Stimulated activated CD8-positive, alpha-beta memory T cell treated with anti-CD3 and anti-CD28 coated beads, Interleukin-4, amount 100 ng/mL, for 1 hour (primary cell): ENCODE data around the gene NECTIN2.
"Not testable (repeated sequence)": the region's sequence is repeated elsewhere in the genome, so short reads cannot be mapped to it uniquely, and the experiment has no call there.

Experiments
- DNase-seq, 2 donors: peaks; one replicate each; pipeline ENCODE4 v3.0.0-alpha.2; 2020; ENCODE audit warnings: low read depth in 2 of 2, low spot score in 1 of 2

Gene NECTIN2

DNA sequence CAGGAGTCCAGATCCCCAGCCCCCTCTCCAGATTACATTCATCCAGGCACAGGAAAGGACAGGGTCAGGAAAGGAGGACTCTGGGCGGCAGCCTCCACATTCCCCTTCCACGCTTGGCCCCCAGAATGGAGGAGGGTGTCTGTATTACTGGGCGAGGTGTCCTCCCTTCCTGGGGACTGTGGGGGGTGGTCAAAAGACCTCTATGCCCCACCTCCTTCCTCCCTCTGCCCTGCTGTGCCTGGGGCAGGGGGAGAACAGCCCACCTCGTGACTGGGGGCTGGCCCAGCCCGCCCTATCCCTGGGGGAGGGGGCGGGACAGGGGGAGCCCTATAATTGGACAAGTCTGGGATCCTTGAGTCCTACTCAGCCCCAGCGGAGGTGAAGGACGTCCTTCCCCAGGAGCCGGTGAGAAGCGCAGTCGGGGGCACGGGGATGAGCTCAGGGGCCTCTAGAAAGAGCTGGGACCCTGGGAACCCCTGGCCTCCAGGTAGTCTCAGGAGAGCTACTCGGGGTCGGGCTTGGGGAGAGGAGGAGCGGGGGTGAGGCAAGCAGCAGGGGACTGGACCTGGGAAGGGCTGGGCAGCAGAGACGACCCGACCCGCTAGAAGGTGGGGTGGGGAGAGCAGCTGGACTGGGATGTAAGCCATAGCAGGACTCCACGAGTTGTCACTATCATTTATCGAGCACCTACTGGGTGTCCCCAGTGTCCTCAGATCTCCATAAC, 59.5 kb downstream of the NECTIN2 start, which contains the start of gene APOE:
APOE (plus strand) TSS at position 360 of the 724 bp plus-strand sequence. CDS start 829 bp downstream, outside the sequence.
- DNase-seq: no peak

DNA sequence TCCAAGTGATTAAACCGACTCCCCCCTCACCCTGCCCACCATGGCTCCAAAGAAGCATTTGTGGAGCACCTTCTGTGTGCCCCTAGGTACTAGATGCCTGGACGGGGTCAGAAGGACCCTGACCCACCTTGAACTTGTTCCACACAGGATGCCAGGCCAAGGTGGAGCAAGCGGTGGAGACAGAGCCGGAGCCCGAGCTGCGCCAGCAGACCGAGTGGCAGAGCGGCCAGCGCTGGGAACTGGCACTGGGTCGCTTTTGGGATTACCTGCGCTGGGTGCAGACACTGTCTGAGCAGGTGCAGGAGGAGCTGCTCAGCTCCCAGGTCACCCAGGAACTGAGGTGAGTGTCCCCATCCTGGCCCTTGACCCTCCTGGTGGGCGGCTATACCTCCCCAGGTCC, 61.5 kb downstream of the NECTIN2 start:
- no peak for DNase-seq

DNA sequence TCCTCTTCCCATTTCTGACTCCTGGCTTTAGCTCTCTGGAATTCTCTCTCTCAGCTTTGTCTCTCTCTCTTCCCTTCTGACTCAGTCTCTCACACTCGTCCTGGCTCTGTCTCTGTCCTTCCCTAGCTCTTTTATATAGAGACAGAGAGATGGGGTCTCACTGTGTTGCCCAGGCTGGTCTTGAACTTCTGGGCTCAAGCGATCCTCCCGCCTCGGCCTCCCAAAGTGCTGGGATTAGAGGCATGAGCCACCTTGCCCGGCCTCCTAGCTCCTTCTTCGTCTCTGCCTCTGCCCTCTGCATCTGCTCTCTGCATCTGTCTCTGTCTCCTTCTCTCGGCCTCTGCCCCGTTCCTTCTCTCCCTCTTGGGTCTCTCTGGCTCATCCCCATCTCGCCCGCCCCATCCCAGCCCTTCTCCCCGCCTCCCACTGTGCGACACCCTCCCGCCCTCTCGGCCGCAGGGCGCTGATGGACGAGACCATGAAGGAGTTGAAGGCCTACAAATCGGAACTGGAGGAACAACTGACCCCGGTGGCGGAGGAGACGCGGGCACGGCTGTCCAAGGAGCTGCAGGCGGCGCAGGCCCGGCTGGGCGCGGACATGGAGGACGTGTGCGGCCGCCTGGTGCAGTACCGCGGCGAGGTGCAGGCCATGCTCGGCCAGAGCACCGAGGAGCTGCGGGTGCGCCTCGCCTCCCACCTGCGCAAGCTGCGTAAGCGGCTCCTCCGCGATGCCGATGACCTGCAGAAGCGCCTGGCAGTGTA, 62.2 kb downstream of the NECTIN2 start:
- no peak for DNase-seq

DNA sequence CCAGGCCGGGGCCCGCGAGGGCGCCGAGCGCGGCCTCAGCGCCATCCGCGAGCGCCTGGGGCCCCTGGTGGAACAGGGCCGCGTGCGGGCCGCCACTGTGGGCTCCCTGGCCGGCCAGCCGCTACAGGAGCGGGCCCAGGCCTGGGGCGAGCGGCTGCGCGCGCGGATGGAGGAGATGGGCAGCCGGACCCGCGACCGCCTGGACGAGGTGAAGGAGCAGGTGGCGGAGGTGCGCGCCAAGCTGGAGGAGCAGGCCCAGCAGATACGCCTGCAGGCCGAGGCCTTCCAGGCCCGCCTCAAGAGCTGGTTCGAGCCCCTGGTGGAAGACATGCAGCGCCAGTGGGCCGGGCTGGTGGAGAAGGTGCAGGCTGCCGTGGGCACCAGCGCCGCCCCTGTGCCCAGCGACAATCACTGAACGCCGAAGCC, 62.8 kb downstream of the NECTIN2 start:
- DNase-seq: no peak

DNA sequence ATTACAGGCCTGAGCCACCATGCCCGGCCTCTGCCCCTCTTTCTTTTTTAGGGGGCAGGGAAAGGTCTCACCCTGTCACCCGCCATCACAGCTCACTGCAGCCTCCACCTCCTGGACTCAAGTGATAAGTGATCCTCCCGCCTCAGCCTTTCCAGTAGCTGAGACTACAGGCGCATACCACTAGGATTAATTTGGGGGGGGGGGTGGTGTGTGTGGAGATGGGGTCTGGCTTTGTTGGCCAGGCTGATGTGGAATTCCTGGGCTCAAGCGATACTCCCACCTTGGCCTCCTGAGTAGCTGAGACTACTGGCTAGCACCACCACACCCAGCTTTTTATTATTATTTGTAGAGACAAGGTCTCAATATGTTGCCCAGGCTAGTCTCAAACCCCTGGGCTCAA, 63.7 kb downstream of the NECTIN2 start:
- no peak for DNase-seq

DNA sequence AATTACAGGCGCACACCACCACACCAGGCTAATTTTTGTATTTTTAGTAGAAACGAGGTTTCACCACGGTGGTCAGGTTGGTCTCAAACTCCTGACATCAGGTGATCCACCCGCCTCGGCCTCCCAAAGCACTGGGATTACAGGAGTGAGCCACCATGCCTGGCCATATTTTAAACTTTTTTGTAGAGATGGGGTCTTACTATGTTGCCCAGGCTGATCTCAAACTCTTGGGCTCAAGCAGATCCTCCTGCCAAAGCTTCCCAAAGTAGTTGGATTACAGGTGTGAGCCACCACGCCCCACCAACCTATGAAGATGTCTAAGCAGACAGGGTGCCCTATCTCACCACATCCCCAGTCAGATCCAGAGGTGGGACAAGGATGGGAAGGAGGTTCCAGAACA, 65.8 kb downstream of the NECTIN2 start:
- DNase-seq: not testable (repeated sequence)

DNA sequence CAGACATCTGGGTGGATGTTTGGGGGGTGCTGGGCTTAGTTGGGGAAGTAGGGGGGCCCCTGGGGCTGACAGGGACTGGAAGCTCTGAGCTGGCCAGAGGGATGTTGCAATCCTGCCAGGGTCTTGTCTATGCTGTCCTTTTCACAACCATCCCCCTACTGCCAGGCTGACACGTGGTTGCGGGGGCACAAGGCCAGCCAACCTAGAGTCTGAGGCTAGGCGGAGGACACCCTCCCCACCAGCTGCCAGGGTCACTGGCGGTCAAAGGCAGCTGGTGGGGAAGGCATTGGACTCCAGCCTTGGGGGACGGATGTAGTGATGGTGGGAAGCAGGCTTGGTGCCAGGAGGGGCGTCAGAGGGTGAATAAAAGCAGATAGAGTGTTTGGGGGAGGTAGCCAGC, 66.8 kb downstream of the NECTIN2 start:
- no peak for DNase-seq

DNA sequence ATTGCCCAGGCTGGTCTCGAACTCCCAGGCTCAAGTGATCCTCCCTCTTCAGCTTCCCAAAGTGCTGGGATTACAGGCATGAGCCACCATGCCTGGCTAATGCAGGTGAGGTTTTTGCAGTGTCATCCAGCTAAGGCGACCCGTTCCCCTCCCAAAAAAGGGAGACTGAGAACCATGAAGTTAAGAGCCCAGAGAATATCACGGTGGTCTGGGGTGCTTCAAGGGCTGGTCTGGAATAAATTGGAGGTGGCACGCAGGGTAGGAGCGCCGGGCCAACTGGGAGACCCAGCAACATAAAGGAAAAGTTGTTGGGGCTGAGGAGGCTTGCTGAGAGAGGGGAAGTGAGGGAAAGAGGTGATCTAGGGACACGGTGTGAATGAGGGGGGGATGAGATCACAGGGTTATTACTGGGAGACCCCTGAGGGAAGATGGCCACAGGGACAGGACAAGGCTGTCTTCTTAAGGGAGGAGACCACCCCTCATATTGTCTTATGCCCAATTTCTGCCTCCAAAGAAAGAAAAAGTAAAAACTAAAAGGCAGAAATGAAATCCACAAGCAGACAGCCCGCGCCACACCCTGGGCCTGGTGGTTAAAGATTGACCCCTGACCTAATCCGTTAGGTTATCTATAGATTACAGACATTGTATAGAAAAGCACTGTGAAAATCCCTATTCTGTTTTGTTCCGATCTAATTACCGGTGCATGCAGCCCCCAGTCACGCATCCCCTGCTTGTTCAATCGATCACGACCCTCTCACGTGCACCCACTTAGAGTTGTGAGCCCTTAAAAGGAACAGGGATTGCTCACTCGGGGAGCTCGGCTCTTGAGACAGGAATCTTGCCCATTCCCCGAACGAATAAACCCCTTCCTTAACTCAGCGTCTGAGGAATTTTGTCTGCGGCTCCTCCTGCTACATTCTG, 67.7 kb downstream of the NECTIN2 start:
- not testable (repeated sequence) for DNase-seq

DNA sequence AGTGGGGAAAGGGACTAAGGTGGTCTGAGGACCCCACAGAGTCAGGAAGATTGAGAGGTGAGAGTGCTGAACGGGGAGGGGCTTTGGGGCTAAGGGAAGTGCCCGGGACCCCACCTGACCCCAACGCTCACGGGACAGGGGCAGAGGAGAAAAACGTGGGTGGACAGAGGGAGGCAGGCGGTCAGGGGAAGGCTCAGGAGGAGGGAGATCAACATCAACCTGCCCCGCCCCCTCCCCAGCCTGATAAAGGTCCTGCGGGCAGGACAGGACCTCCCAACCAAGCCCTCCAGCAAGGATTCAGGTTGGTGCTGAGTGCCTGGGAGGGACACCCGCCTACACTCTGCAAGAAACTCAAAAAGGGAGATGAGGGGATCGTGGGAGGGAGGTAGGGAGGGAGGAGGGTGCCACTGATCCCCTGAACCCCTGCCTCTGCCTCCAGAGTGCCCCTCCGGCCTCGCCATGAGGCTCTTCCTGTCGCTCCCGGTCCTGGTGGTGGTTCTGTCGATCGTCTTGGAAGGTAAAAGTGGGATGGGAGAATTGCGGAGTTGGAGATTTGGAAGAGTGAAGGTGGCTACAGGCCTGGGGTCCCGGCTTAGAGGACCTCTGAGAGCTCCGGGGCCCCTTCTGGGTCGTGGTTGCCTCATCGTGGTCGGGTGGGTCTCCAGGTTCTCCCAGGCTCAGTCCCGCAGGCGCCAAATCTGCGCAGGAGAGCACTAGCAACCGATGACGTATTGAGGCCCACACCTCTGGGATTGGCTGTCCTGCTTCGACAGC, 68.5 kb downstream of the NECTIN2 start, which contains the start of gene APOC1:
APOC1 (plus strand) TSS at position 176 of the 774 bp plus-strand sequence; CDS start at position 460, 284 bp downstream.
- DNase-seq: peak; percentile 46 to 55

DNA sequence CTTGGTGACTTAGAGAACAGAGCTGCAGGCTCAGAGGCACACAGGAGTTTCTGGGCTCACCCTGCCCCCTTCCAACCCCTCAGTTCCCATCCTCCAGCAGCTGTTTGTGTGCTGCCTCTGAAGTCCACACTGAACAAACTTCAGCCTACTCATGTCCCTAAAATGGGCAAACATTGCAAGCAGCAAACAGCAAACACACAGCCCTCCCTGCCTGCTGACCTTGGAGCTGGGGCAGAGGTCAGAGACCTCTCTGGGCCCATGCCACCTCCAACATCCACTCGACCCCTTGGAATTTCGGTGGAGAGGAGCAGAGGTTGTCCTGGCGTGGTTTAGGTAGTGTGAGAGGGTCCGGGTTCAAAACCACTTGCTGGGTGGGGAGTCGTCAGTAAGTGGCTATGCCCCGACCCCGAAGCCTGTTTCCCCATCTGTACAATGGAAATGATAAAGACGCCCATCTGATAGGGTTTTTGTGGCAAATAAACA, 78.2 kb downstream of the NECTIN2 start:
- DNase-seq: no peak

DNA sequence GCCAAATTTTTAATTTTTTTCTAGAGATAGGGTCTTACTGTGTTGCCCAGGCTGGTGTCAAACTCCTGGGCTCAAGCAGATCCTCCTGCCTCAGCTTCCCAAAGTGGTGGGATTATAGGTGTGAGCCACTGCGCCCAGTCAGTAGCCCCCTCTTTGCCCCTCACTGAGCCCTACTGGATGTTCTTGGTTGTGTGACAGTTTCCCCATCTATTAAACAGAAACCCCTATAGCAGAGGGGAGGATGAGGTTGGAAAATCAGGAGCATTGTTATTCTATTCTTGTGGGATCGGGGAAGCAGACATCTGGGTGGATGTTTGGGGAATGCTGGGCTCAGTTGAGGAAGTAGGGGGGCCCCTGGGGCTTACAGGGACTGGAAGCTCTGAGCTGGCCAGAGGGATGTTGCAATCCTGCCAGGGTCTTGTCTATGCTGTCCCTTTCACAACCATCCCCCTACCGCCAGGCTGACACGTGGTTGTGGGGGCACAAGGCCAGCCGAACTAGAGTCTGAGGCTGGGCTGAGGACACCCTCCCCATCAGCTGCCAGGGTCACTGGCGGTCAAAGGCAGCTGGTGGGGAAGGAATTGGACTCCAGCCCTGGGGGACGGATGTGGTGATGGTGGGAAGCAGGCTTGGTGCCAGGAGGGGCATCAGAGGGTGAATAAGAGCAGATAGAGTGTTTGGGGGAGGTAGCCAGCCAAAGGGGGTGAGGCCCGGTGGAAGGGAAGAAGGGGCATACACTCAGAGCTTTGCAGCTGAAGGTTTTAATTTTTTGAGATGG, 79.2 kb downstream of the NECTIN2 start:
- no peak for DNase-seq

DNA sequence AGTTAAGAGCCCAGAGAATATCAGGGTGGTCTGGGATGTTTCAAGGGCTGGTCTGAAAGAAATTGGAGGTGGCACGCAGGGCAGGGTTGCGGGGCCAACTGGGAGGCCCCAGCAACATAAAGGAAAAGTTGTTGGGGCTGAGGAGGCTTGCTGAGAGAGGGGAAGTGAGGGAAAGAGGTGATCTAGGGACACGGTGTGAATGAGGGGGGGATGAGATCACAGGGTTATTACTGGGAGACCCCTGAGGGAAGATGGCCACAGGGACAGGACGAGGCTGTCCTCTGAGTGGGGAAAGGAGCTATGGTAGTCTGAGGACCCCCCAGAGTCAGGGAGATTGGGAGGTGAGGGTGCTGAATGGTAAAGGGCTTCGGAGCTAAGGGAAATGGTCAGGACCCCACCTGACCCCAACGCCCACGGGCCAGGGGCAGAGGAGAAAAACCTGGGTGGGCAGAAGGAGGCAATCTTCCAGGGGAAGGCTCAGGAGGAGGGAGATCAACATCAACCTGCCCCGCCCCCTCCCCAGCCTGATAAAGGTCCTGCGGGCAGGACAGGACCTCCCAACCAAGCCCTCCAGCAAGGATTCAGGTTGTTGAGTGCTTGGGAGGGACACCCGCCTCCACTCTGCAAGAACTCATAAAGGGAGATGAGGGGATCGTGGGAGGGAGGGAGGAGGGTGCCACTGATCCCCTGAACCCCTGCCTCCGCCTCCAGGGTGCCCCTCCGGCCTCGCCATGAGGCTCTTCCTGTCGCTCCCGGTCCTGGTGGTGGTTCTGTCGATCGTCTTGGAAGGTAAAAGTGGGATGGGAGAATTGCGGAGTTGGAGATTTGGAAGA, 80.4 kb downstream of the NECTIN2 start:
- DNase-seq: not testable (repeated sequence)

DNA sequence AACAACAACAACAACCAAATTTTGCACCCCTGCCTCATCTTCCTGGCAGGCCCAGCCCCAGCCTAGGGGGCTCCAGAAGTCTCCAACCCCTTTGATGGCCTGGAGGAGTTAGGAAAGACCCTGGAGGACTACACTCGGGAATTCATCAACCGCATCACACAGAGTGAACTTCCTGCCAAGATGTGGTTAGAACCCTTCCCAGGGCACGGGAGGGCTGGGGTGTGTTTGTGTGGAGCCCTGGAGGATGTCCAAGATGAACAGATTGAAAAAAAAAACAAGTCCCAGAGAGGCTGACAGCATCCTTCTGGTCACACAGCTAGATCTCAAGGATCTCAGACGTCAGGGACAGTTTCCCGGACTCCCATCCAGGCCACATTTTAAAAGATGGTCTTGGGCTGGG, 81.6 kb downstream of the NECTIN2 start:
- no peak for DNase-seq

DNA sequence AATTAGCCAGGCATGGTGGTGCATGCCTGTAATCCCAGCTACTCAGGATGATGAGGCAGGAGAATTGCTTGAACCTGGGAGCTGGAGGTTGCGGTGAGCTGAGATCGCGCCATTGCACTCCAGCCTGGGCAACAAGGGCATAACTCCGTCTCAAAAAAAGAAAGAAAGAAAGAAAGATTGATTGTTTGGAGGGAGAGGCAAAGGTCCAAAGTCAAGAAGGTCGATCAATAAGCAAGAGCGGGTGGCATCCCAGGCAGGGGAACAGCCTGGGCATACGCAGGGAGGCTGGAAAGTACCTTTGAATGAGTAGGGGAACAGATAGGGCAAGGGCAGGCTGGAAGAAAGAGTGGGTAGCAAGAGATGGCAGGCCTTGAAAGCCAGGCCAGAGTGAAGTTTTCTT, 84.0 kb downstream of the NECTIN2 start:
- no peak for DNase-seq

DNA sequence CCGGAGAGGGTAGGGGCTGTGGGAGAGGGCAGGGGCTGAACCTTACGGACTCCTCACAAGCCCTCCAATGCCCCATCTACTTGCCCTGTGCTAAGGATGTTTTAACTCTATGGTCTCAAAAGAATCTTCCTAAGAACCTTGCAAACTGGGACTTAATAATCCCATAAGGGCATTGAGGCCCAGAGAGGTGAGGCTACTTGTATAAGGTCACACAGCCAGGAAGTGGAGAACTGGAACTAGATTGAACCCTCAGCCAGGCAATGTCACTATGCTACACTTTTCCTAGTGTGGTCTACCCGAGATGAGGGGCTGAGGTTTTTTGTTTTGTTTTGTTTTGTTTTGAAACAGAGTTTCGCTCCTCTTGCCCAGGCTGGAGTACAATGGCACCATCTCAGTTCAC, 85.4 kb downstream of the NECTIN2 start:
- no peak for DNase-seq
